HG02981 (cell line): ENCODE data around the gene OR2J1.
"Not testable (repeated sequence)": the region's sequence is repeated elsewhere in the genome, so short reads cannot be mapped to it uniquely, and the experiment has no call there.

Source experiments
- ATAC-seq: cut with Tn5 transposase; IDR thresholded peaks from one replicate; pipeline ENCODE4 v1.9.1; 2021; ENCODE audit warnings: mild to moderate bottlenecking, moderate library complexity; ENCODE audit not compliant: unreplicated experiment

Gene OR2J1

DNA sequence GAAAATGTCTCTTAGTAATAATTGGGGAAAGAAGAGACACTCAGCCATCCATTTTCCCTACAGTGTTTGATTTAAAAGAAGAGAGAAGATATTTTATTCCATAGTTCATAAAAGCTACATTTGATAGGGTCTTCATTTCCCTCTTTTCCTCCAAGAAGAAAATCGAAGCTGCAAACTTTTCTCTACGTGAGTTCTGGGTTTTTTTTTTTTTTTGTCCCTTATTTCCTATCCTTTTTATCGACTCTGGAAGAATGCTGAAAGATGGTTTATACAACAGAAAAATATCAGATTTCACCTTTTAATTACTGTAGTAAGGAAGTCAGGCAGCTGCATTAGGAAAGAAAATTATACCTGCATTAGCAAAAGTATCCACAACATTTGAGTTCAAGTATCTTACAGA lies at the start of gene OR2J1:
Gene OR2J1, plus strand, starts transcription at position 301 of the 400 bp plus-strand sequence. CDS start 1,453 bp downstream, outside the sequence.
- ATAC-seq: no peak

GRCh38 chr6:29051680-29052079 lies 47.6 kb upstream of the OR2J1 start:
- no peak for ATAC-seq

- ATAC-seq: no peak
These were observed 27.2 kb upstream of the OR2J1 start for GRCh38 chr6:29071831-29072723.

GRCh38 chr6:29079203-29079602 lies 20.1 kb upstream of the OR2J1 start:
- no peak for ATAC-seq

DNA sequence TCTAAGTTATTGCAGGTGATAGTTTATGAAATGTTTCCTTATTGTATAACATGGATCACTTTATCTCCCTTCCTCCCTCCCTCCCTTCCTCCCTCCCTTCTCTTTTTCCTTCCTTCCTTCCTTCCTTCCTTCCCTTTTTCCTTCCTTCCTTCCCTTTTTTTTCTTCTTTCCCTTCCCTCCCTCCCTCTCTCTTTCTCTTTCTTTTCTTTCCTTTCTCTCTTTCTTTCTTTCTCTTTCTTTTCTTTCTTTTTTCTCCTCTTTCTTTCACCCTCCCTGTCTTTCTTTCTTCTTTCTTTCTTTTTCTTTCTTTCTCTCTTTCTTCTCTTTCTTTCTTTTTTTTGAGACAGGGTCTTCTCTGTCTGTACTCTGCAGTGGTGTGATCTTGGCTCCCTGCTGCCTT lies 18.0 kb upstream of the OR2J1 start:
- ATAC-seq: no peak

DNA sequence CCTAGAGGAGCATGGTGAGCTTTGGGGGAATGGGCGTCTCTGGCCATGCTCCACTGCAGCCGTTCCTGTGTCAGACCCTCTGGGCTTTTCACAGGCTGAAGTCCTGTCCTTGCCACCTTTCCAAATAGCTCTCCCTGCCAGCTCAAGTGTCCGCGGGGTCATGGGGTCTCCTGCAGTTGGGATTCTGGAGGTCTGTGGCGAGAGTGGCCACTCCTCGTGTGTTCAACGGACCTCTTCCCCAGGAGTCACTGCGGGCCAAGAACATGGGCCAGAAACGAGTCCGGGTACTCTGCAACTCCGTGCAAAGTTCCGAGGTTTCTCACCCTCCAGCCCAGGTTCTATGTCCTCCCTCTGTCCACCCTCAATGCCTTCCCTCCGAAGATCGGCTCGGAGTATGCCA lies 16.8 kb upstream of the OR2J1 start:
- no peak for ATAC-seq

GRCh38 chr6:29087213-29087612 lies 12.1 kb upstream of the OR2J1 start, which contains the start of gene OR2B3:
Gene OR2B3 (minus strand): TSS chr6:29087313. CDS start chr6:29087248, 65 bp downstream.
- ATAC-seq: no peak

DNA sequence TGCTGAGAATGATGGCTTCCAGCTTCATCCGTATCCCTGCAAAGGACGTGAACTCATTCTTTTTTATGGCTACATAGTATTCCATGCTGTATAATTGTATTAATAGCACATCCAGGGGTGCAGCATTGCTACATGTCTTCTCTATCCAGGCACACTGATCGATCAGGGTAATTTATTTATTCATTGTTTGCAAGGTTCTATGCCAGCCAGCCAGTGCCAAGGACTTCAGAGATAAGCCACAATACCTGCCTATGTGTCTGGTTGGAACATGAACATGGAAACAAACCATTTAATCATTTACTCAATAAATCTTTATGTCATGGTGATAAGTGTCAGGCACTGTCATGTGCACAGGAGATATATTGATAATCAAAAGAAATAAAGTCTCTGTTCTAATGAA lies 6.3 kb upstream of the OR2J1 start:
- ATAC-seq: no peak

DNA sequence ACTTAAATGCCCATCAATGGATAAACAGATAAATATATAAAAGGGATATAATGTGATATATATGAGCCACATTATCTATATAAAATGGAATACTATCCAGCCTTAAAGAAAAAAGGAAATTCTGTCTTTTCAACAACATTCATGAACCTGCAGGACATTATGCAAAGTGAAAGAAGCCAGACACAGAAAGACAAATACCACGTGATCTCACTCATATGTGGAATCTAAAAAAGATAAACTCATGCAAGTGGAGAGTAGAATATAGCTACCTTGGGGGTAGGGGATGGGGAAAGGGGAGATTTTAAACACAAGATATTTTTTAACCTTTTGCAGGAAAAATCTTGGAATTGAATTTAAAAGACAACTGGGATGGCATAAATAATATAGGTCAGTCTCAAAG lies 1.5 kb upstream of the OR2J1 start:
- no peak for ATAC-seq

DNA sequence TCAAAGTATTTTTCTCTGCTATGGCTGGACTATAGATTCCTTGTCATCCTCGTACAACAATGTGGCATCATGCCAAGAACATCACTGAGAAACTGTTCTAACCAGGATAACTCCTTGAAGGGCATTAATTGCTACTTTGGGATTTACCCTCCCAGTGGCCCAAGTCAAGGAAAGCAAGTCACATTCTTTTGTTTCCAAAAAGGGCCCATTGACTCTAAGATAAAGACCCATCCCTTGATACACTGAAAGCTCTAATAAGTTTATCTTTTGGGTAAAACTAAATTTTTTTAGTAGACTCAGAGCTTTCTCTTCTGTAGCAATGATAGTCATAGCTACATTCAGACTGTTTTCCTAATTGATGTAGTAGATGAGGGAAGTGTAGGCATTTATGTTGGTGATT lies 8.5 kb downstream of the OR2J1 start, which contains the start of gene OR2J3:
Gene OR2J3, plus strand, starts transcription at position 301 of the 400 bp plus-strand sequence. CDS start 3,833 bp downstream, outside the sequence.
- ATAC-seq: no peak

DNA sequence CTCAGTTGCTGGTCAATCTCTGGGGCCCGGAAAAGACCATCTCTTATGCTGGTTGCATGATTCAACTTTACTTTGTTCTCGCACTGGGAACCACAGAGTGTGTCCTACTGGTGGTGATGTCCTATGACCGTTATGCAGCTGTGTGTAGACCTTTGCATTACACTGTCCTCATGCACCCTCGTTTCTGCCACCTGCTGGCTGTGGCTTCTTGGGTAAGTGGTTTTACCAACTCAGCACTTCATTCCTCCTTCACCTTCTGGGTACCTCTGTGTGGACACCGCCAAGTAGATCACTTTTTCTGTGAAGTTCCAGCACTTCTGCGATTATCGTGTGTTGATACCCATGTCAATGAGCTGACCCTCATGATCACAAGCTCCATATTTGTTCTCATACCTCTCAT lies 12.8 kb downstream of the OR2J1 start:
- no peak for ATAC-seq

- ATAC-seq: not testable (repeated sequence)
These were observed 15.7 kb downstream of the OR2J1 start for GRCh38 chr6:29114964-29115363.

- ATAC-seq: no peak
These were observed 30.2 kb downstream of the OR2J1 start for GRCh38 chr6:29129326-29130012.

GRCh38 chr6:29130644-29131043 lies 31.4 kb downstream of the OR2J1 start:
- ATAC-seq: no peak

GRCh38 chr6:29131691-29132090 lies 32.4 kb downstream of the OR2J1 start:
- no peak for ATAC-seq

GRCh38 chr6:29137724-29138123 lies 38.4 kb downstream of the OR2J1 start:
- ATAC-seq: no peak

GRCh38 chr6:29141606-29142005 lies 42.3 kb downstream of the OR2J1 start:
- no peak for ATAC-seq

- no peak for ATAC-seq
These were observed 43.0 kb downstream of the OR2J1 start for GRCh38 chr6:29142309-29142708.

DNA sequence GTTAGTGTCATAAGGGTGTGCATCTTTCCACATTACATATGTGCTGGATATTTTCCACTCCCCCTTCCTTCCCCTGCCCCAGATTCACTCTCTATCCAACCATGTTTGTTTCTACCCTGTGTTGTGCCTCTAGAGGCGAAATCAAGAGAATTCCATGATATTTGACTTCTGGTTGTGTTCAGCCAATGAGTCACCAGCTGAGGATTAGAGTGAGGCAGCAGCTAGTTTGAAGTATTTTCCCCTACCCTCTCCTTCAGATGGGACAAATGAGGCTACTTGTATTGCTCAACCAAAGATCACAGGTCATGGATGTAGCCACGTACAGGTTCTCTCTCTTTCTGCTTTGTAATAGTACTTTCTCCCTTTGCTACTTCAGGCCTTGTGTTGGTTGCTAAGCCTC lies 46.9 kb downstream of the OR2J1 start:
- no peak for ATAC-seq

DNA sequence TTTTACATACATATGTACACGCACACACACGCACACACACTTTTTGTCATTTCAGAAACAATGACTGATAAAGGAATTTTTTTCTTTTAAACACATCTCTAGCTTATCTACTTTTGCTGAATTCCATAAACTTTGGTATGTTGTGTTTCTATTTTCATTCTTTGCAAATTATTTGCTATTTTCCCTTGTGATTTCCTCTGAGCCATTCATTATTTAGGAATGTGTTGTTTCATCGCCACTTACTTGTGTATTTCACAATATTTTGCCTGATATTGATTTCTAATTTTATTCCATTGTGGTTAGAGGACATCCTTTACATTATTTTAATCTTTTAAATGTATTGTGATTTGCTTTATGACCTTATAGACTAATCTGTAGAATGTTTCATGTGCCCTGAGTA lies 47.8 kb downstream of the OR2J1 start:
- no peak for ATAC-seq

GRCh38 chr6:29149444-29149843 lies 50.2 kb downstream of the OR2J1 start:
- ATAC-seq: not testable (repeated sequence)
